ENCODE data around the gene CCT7.

DNA sequence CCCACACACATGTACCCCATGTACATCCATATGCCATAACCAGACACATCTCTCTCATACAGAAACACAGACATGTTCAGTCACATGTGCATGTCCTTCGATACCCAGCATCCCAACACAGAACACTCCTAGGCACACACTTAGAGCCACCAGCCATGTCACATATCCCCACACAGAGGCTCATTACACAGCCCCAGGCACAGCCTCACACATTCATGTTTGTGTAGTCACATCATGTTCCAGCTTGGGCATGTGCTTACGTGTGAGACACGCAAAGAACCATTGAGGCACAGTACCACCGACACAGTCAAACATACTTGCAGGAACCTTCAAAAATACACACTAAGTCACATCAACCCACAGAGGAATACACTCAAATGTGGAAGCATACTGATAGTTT is 32.9 kb downstream of the CCT7 start:
- TF ChIP-seq, protein P1, sequence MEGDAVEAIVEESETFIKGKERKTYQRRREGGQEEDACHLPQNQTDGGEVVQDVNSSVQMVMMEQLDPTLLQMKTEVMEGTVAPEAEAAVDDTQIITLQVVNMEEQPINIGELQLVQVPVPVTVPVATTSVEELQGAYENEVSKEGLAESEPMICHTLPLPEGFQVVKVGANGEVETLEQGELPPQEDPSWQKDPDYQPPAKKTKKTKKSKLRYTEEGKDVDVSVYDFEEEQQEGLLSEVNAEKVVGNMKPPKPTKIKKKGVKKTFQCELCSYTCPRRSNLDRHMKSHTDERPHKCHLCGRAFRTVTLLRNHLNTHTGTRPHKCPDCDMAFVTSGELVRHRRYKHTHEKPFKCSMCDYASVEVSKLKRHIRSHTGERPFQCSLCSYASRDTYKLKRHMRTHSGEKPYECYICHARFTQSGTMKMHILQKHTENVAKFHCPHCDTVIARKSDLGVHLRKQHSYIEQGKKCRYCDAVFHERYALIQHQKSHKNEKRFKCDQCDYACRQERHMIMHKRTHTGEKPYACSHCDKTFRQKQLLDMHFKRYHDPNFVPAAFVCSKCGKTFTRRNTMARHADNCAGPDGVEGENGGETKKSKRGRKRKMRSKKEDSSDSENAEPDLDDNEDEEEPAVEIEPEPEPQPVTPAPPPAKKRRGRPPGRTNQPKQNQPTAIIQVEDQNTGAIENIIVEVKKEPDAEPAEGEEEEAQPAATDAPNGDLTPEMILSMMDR (IDR thresholded peaks at IDR 0.05; ENCODE audit: insufficient read depth, low read depth, low read length): no peak
- TF ChIP-seq EZH2 (IDR thresholded peaks at IDR 0.05; ENCODE audit: insufficient read depth, low read length): no peak

All from astrocyte (in vitro differentiated cells and primary cell).